IPS DF 6.9 (cell line): ENCODE data around the gene LEF1.

Experiments
- DNase-seq: peaks from one replicate; pipeline ENCODE4 v3.0.0-alpha.2; 2013; ENCODE audit warnings: low read depth, low spot score
- H3K27ac ChIP-seq: one replicate; pipeline ENCODE4 v1.5.1; 2013; ENCODE audit warnings: low read length, control low read depth
- H3K27me3 ChIP-seq: 2 replicates; pipeline ENCODE4 v1.6.1; 2013; ENCODE audit warnings: mild to moderate bottlenecking, low read length; ENCODE audit not compliant: control insufficient read depth, insufficient read depth
- H3K36me3 ChIP-seq: 2 replicates; pipeline ENCODE4 v1.6.1; 2013; ENCODE audit warnings: low read length; ENCODE audit not compliant: control insufficient read depth, insufficient read depth
- H3K4me1 ChIP-seq: 2 replicates; pipeline ENCODE4 v1.6.1; 2013; ENCODE audit warnings: low read length; ENCODE audit not compliant: control insufficient read depth, insufficient read depth
- H3K4me3 ChIP-seq: 2 replicates; pipeline ENCODE4 v1.5.1; 2013; ENCODE audit warnings: mild to moderate bottlenecking, low read length
- H3K9me3 ChIP-seq: 2 replicates; pipeline ENCODE4 v1.6.1; 2013; ENCODE audit warnings: low read length, inconsistent platforms; ENCODE audit not compliant: control insufficient read depth, insufficient read depth
- WGBS: extraction: QIAGEN DNeasy Blood & Tissue Kit; methylation state at CpG from one replicate; pipeline ENCODE4 v1.1.7; 2013; ENCODE audit warnings: mixed read lengths, missing lambda C conversion rate; ENCODE audit not compliant: insufficient read length, insufficient coverage; 5-methylcytosine and 5-hydroxymethylcytosine counted together

Gene LEF1

DNA sequence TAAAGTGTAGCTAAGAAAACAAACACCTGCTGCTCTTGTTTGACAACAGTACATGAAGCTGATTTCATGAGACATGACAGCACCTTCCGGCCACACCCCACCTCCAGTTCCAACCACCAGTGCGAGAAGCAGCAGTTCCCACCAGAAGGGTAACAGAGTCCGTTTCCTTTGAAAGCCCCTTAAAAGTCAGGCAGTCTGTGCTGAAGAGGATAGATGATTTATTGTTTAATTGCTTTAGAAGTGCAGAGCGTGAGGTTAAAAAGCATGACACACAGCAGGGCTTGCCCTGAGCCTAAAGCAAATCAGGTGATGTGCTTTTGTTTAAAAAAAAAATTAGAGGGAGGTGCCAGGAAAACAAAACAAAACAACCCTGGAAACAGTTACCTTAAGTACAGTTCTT, 96.4 kb downstream of the LEF1 start:
- DNase-seq = no peak
- no CpG with 5 or more reads among the region's 4 CpGs for WGBS
- no peaks in the 10 kb centered on the region for H3K9me3 ChIP-seq
- H3K36me3 ChIP-seq = no peaks in the 10 kb centered on the region
- H3K4me3 ChIP-seq = no peak overlapping the region
- H3K27ac ChIP-seq = no peak overlapping the region
- H3K4me1 ChIP-seq = no peaks in the 10 kb centered on the region
- H3K27me3 ChIP-seq = no peaks in the 10 kb centered on the region

DNA sequence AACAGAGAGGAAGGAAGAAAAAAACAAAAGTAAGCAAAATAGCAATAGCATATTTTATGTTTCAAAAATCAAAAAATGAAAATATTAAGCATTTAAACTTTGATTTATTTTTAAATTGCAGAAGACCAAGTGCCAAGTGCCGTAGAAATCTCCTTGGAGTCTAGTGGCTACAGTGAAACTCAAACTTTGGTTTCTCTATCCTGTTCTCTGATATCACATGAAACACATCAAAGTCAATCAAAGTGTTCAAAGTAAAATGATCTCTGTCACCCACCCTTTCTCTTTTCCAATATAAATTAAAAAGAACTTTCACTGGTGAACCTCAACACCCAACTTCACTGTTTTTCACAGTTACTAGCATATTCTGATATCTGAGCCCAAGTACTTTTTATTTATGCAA, 98.0 kb downstream of the LEF1 start:
- H3K4me3 ChIP-seq = no peak overlapping the region
- no peaks in the 10 kb centered on the region for H3K36me3 ChIP-seq
- no peak for DNase-seq
- no peaks in the 10 kb centered on the region for H3K27me3 ChIP-seq
- no peak overlapping the region for H3K27ac ChIP-seq
- no peaks in the 10 kb centered on the region for H3K4me1 ChIP-seq
- no peaks in the 10 kb centered on the region for H3K9me3 ChIP-seq
- no CpG with 5 or more reads among the region's 1 CpG for WGBS

DNA sequence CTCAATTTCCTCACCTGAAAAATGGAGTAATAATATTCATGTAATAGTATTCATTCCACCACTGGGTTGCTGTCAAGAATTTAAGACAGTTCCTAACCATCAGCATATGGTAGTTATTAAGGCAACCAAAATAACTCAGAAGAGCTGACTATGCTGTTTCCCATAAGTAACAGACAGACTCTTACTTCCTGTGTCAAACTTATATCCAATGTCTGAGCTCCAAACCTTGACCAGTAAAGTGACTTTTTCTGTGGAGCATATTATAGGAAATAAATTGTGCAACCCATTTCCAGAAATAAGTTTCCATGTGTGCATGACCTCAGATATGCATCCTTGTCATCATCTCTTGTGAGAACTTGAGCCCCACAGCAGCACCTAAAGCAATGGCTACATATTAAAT, 100.3 kb downstream of the LEF1 start:
- Histone ChIP-seq H3K27ac (no peak overlapping the region), H3K4me1 (no peaks in the 10 kb centered on the region), H3K9me3 (no peaks in the 10 kb centered on the region), H3K36me3 (no peaks in the 10 kb centered on the region), H3K4me3 (no peak overlapping the region), H3K27me3 (no peaks in the 10 kb centered on the region)
- no peak for DNase-seq

DNA sequence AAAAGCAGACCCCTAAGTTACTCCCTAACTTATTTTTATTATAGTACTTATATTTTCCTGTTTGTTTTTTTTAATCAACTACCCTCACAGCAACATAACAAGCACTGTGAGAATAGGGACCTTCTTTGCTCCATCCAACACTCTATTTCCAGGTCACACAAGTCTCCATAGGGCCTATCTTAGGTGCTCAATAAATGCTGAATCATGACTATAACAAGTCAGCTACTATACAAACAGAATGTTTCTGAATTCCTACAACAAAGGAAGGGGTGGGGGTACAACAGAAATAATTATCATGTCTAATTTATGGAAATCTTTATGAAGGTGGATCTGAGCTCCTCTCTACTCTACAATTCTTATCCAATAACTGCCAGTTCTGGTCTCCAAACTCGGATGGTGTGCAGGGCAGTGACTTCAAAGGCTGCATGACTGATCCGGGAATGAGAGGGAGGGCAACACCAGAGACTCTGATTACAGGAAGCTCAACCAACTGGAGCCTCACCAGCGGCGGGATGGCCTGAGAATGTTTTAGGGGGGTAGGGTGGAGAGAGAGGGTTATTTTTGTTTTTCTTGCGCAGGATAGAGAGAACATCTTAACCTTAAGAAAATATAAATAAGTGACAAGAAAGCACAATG, 107.9 kb downstream of the LEF1 start:
- no peaks in the 10 kb centered on the region for H3K36me3 ChIP-seq
- DNase-seq = no peak
- no peaks in the 10 kb centered on the region for H3K27me3 ChIP-seq
- WGBS = no CpG with 5 or more reads among the region's 5 CpGs
- no peaks in the 10 kb centered on the region for H3K9me3 ChIP-seq
- no peak overlapping the region for H3K4me3 ChIP-seq
- H3K4me1 ChIP-seq = no peaks in the 10 kb centered on the region
- H3K27ac ChIP-seq = no peak overlapping the region

DNA sequence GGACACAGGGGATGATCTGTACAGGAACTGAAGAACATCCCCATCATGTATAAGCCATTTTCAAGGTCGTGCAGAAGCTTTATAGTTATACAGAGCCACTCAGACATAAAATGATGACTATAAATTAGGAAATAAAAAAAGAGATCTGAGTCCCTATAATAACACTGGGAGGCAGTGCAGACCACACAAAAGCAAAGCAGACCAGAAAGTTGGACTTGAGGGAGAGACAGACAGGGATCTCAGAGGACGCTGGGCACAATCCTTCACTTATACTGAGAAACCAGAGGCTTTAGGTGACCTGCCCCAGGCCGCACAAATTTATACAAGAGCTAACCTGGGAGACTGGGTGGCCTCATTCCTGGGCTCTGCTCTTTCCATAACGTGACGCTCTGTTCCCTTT, 108.6 kb downstream of the LEF1 start:
- no peaks in the 10 kb centered on the region for H3K27me3 ChIP-seq
- whole genome bisulfite sequencing = no CpG with 5 or more reads among the region's 5 CpGs
- H3K9me3 ChIP-seq = no peaks in the 10 kb centered on the region
- no peak overlapping the region for H3K4me3 ChIP-seq
- no peaks in the 10 kb centered on the region for H3K36me3 ChIP-seq
- no peaks in the 10 kb centered on the region for H3K4me1 ChIP-seq
- no peak overlapping the region for H3K27ac ChIP-seq
- peak; percentile 11 for DNase-seq

DNA sequence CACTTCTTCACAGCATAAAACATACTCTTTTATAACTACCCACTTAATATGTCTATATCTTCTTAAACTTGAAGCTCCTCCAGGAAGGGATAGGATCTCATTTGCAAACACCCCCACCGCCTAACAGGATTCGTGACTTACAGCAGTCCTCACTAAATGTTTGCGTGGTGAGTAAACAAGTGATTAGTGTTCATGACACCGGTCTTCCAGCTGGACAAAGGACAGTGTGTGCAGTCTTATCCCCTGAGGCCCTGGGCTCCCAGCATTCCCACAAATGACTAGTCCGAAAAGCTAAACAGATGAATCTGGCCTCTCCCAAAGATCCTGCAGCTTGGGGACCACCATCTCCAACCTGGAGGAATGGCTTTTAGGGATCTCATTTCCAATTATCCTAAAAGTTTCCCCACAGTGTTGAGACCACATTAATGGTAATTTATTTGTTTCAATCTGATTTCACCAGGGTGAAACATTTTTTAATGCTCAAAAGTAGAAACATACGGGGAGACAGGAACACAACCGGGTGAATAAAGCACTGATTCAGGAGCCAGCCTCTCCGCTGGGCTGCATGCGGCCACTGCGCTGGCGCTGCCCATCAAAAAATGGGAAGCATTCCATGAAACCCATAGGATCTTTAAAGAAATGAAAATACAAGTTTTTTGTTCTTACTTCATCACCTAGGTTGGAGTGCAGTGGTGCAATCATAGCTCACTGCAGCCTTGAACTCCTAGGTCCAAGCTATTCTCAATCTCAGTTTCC, 109.9 kb downstream of the LEF1 start:
- no peak overlapping the region for H3K4me3 ChIP-seq
- H3K9me3 ChIP-seq = no peaks in the 10 kb centered on the region
- H3K4me1 ChIP-seq = no peaks in the 10 kb centered on the region
- no peaks in the 10 kb centered on the region for H3K36me3 ChIP-seq
- no peaks in the 10 kb centered on the region for H3K27me3 ChIP-seq
- no peak overlapping the region for H3K27ac ChIP-seq
- no CpG with 5 or more reads among the region's 11 CpGs for WGBS
- no peak for DNase-seq

DNA sequence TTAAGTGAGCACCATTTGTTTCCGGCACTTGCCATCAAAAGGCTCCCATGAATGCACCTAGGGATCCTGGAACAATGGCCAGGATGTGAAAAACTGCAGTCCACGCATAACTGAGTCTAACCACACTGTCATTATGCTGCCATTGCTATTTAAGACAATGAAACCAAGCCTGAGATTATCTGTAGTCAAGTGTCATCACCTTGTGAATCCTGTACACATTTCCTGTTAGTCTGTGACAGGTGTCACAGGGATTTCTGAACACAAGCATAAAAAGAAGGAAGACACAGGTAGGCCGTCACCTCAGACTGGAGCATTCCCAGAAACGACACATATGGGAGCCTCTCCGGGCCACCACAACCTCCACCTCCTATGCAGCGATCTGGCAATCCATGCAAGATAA, 112.3 kb downstream of the LEF1 start:
- no CpG with 5 or more reads among the region's 6 CpGs for WGBS
- no peak for DNase-seq
- Histone ChIP-seq H3K4me1 (no peaks in the 10 kb centered on the region), H3K4me3 (no peak overlapping the region), H3K9me3 (no peaks in the 10 kb centered on the region), H3K27ac (no peak overlapping the region), H3K36me3 (no peaks in the 10 kb centered on the region), H3K27me3 (no peaks in the 10 kb centered on the region)

DNA sequence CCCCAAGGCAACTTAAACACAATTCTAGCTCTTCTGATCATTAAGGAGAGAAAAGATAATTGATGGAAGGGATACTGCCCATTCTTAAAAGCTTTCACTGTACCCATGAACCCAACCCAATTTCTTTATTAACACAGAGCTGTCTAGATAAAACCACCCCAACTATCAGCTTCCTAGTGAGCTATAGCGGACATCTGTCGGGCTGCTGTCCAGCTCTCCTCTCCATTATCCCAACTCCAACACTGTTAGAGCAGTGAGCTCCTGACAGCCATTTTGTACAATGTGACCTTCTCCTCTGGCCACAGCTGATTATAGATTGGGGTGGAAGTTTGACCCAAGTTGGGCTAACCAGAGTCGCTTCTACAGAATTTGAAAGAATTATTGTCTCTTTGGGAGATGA, 112.9 kb downstream of the LEF1 start:
- H3K36me3 ChIP-seq = no peaks in the 10 kb centered on the region
- no peak overlapping the region for H3K27ac ChIP-seq
- H3K4me1 ChIP-seq = no peaks in the 10 kb centered on the region
- no peak overlapping the region for H3K4me3 ChIP-seq
- DNase-seq = no peak
- no peaks in the 10 kb centered on the region for H3K27me3 ChIP-seq
- whole genome bisulfite sequencing = no CpG with 5 or more reads among the region's 3 CpGs
- H3K9me3 ChIP-seq = no peaks in the 10 kb centered on the region

DNA sequence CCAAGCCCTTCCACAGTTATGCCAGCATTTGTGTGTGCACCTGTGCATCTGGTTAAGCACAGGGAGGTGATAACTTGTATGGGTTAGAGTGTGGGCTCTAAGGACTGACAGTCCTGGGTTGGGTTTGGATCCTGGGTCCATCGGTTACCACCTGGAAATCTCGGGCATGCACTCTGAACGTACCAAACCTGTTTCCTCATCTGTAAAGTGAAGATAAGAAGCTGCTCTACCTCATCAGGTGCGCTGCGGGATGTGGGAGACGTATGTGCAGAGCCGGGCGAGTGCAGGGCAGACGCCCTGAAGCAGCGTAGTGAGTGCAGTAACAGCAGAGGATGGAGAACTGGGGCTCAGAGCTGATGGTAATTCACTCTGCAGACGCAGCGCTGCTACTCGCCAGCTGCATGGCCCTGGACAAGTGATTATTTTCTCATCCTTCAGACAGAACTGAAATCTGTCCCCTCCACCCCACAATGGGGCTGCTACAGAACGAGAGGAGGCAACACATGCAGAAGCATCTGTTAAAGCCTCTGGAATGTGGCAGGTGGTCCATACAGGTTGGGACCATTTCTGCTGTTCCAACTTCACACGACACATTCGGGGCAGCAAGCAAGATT, 114.6 kb downstream of the LEF1 start:
- Histone ChIP-seq H3K4me1 (no peaks in the 10 kb centered on the region), H3K27me3 (no peaks in the 10 kb centered on the region; the same call in 1 of the 2 replicates), H3K36me3 (no peaks in the 10 kb centered on the region), H3K9me3 (no peaks in the 10 kb centered on the region), H3K27ac (no peak overlapping the region), H3K4me3 (no peak overlapping the region)
- no CpG with 5 or more reads among the region's 16 CpGs for WGBS
- no peak for DNase-seq

DNA sequence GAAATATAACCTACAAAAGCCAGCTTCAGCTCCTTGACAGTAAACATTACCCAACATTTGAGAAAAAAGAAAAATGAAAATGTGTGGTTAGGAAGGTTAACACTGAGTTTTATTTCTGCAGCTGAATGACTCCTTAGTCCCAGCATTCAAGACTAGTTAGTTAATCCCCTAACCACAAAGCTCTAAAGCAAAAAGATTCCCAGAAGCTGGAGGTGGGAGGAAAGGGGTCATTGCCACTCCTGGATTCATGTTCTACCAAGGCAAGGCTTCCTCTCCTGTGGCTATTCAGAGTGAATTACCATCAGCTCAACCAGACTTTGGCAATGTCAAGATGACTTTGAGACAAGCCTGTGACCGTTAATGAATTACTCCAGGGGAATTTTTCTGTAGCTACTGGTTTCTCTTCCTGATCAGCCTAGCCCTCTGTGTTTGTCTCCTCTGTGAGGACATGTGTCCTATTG, 115.5 kb downstream of the LEF1 start:
- no peaks in the 10 kb centered on the region for H3K36me3 ChIP-seq

More for the DNA sequence above, 115.5 kb downstream of the LEF1 start:
- no peak overlapping the region for H3K4me3 ChIP-seq
- no CpG with 5 or more reads among the region's 1 CpG for WGBS
- no peaks in the 10 kb centered on the region for H3K4me1 ChIP-seq
- no peaks in the 10 kb centered on the region; the same call in 1 of the 2 replicates for H3K27me3 ChIP-seq
- H3K27ac ChIP-seq = no peak overlapping the region
- DNase-seq = no peak
- no peaks in the 10 kb centered on the region for H3K9me3 ChIP-seq
